ENCODE measurements around the gene GAA. TPM values are rescaled to one million over a fixed set of nuclear protein-coding genes. Genes with fewer than 3 reads are reported as not detected.

GAA gene
- total and polyA plus RNA-seq, 10 of the 15 experiments (the other 5 are each of a cell fraction or from before 2014, with no cell fraction given) = 0.18 to 10.5 (median 4.1) TPM

- ChIA-PET CTCF (no interaction called here), POLR2A (no interaction called here), RAD21 (ENCODE audit: unreplicated experiment) (no interaction called here), SMC1A (ENCODE audit: uncharacterized antibody, unreplicated experiment) (no interaction called here)
- in situ Hi-C loops (cut with MboI) = no loop called here
- H3K27ac ChIP-seq (ENCODE audit: control insufficient read depth, insufficient read depth) = no peak overlapping the region
- 69% methylated on average over 27 of the region's 32 CpGs for WGBS (ENCODE audit: insufficient coverage, insufficient replicate concordance, low lambda C conversion rate, missing lambda C conversion rate)
- H3K4me2 ChIP-seq (ENCODE audit: control insufficient read depth, insufficient read depth) = no peak overlapping the region
- DNase-seq (ENCODE audit: low read depth, low spot score) (no peak), FAIRE-seq (no peak), ATAC-seq (no peak)
- H2AFZ ChIP-seq (ENCODE audit: control insufficient read depth, low read depth, low read length) = no peak overlapping the region
- no TSS peak for BruUV-seq (replicated peaks)
- no peaks in the 10 kb centered on the region for H3K9me3 ChIP-seq (replicated peaks; ENCODE audit: control insufficient read depth, insufficient read depth, low read length)
- no peak overlapping the region for H3K9ac ChIP-seq (ENCODE audit: control insufficient read depth, insufficient read depth, low read length)
- H3K27me3 ChIP-seq (replicated peaks in 1 of 2; ENCODE audit: control insufficient read depth in 2 of 2, insufficient read depth in 2 of 2, low read length in 1 of 2) = no peaks in the 10 kb centered on the region
- no peaks in the 10 kb centered on the region for H3K4me1 ChIP-seq (ENCODE audit: control insufficient read depth, insufficient read depth, low read length)
- no peak for TF ChIP-seq CREM (IDR thresholded peaks at IDR 0.05; ENCODE audit: low read depth)
- no peak for TF ChIP-seq MTA2 (IDR thresholded peaks at IDR 0.05; ENCODE audit: low read depth)
- TF ChIP-seq USF1 (IDR thresholded peaks at IDR 0.05; ENCODE audit: borderline replicate concordance, extremely low read length, insufficient read depth, low read depth, low read length) = no peak
- no peak for TF ChIP-seq GABPA (IDR thresholded peaks at IDR 0.05; ENCODE audit: low read depth)
- TF ChIP-seq SP1 (IDR thresholded peaks at IDR 0.05; ENCODE audit: low read depth, low read length) = no peak
- no peak for TF ChIP-seq ZNF687 (IDR thresholded peaks at IDR 0.05)
- TF ChIP-seq DPF2 (IDR thresholded peaks at IDR 0.05) = no peak
- no peak for TF ChIP-seq SRF (IDR thresholded peaks at IDR 0.05; ENCODE audit: low read depth in 2 of 2, low read length in 2 of 2)
- TF ChIP-seq ZBTB4 (CRISPR knock-in tag; IDR thresholded peaks at IDR 0.05) = no peak
- no peak for TF ChIP-seq NR2C2 (IDR thresholded peaks at IDR 0.05; ENCODE audit: borderline replicate concordance, control insufficient read depth, insufficient read length, low read depth)
- no peak for TF ChIP-seq PRDM15 (CRISPR knock-in tag; IDR thresholded peaks at IDR 0.05)
- no peaks in the 10 kb centered on the region for H3K79me2 ChIP-seq (ENCODE audit: control insufficient read depth, insufficient read depth, low read length)
- H4K20me1 ChIP-seq (ENCODE audit: control insufficient read depth, insufficient read depth) = no peaks in the 10 kb centered on the region
- H3K4me3 ChIP-seq = no peak overlapping the region
- intact Hi-C loops (cut with micrococcal nuclease; ENCODE audit: unreplicated experiment) = no loop called here
- no peaks in the 10 kb centered on the region for H3K36me3 ChIP-seq (ENCODE audit: control insufficient read depth in 2 of 2, insufficient read depth in 2 of 2, low read length in 1 of 2)
Observed at GRCh38 chr17:80065478-80066170, 35.8 kb upstream of the GAA start.

All from GM12878 (cell line).